ENCODE results near the gene MICB.
"Not testable (repeated sequence)": the region's sequence is repeated elsewhere in the genome, so short reads cannot be mapped to it uniquely, and the experiment has no call there.

MICB gene

DNA sequence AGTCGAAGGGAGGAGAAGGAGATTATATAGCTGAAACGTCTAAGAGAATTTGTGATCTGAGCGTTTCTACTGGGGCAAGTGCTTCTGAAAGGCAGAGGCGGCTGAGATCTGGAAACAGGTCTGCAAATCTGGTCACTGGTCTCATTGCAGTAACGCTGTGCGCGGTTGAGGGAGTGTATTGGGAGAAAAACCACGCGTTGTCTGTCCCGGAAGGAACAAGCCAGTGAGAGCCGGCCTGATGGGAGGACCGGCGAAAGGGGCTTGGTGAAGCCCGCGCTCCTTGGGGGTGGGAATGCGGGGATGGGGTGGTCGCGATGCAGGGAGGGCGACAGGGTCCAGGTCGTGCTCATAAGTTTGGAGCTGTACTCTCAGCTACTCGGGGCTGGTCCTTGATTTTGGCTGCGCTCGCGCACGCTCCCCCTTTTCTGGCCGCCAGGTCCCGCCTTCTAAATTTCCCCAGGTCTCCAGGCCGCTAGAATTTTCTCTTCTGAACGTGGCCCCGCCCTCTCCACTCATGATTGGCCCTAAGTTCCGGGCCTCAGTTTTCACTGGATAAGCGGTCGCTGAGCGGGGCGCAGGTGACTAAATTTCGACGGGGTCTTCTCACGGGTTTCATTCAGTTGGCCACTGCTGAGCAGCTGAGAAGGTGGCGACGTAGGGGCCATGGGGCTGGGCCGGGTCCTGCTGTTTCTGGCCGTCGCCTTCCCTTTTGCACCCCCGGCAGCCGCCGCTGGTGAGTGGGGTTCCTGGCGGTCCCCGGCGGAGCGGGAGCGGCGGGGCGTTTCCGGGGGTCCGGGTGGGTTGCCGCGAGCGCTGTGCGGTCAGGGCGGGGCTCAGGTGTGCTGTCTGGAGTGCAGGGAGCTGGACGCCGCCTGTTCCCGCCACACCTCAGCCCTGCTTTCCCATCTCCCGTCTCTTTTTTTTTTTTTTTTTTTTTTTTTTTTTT is at the start of gene MICB:
TSS of gene MICB (plus strand) at position 615 of the 946 bp plus-strand sequence. CDS start at position 664, 49 bp downstream.
- DNase-seq (ENCODE audit: low spot score), result peak; percentile 48

DNA sequence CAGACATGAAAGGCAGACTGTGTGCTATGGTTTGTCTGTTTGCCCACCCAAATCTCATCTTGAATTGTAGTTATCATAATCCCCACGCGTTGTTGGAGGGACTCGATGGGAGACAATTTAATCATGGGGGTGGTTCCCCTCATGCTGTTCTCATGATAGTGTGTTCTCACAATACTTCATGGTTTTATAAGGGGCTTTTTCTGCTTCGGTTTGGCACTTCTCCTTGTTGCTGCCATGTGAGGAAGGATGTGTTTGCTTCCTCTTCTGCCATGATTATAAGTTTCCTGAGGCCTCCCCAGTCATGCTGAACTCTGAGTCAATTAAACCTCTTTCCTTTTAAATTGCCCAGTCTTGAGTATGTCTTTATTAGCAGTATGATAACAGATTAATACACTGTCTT is 47.2 kb upstream of the MICB start:
- no peak for DNase-seq (ENCODE audit: low spot score)

GRCh38 chr6:31452859-31453258 is 45.1 kb upstream of the MICB start:
- DNase-seq (ENCODE audit: low spot score), result no peak

GRCh38 chr6:31453259-31453658 is 44.7 kb upstream of the MICB start:
- no peak for DNase-seq (ENCODE audit: low spot score)

DNA sequence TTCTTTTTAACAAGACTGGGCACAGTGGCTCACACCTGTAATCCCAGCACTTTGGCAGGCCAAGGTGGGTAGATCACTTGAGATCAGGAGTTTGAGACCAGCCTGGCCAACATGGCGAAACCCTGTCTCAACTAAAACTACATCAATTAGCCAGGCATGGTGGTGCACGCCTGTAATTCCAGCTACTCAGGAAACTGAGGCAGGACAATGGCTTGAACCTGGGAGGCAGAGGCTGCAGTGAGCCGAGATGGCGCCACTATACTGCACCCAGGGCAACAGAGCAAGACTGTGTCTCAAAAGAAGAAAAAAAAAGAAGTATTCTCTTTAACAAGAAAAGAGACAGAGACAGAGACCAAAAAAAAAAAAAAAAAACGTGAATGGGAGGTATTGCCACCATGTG is 38.1 kb upstream of the MICB start:
- not testable (repeated sequence) for DNase-seq (ENCODE audit: low spot score)

DNA sequence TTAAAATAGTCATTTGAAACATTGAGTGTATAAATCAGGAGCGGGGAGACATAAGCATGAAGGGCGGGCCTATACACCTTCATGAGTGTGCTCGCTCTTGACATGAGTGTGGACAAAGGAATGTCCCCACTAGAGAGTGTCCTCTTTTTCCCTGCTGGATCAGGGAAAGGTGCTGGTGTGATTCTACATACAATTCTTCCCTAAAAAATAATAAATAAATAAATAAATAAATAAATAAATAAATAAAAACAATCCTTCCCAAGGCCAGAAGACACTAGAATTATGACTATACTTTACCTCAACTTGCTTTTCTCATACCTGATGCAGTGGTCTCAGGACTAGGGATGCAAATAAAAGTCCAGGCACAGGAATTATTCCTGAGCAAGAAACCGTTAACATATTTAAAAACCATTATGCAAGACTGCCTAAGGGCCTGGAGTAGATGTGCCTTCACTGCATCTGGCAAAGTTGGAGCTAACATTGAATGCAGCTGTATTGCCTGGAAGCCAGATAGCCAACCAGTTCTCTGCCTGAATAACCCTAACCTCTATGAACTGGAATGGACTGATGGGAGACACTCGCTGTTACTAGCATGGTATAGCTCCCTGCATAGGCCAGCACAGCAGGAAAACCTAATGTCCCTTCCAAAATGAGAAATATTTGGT is 37.5 kb upstream of the MICB start:
- no peak for DNase-seq (ENCODE audit: low spot score)

DNA sequence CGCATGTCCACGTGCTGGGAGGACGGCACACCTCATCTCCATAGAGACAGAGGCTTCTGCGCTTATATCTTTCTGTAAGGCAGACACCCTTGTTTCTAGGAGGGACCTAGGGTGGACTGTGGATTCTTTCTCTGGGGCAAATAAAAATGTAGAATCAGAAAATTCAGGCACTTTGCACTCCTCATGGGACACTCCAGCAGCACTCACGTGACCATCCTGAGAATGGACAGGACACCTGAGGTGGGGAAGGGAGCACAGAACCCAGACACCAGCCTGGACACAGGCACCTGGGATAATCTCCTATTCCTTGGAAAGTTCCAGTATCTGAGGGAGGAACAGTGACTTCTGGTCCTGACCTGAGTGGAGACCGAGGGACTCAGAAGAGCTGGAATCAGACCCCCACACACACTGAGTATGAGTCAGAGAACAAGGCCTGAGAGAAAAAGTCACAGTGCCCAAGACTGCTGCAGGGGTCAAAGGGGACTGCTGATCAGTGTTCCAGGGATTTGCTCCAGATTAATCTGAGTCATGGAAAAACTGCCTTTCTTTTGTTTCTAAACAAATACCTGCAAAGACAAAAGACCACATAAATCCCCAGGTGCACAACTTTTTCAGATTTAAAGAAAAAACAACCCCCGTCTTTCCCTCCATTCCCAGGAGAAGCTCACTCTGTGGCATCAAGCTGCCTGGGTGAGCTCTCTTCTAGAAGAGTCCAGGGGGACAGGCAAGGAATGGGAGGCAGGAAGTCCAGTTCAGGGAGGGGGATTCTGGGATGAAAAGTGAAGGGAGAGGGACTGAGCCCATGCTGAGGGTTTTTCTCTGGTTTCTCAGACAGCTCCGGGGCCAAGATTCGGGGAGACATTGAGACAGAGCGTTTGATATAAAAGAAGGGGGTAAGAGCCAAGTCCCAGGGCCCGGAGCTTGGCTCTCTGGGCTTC is 35.6 kb upstream of the MICB start:
- no peak for DNase-seq (ENCODE audit: low spot score)

DNA sequence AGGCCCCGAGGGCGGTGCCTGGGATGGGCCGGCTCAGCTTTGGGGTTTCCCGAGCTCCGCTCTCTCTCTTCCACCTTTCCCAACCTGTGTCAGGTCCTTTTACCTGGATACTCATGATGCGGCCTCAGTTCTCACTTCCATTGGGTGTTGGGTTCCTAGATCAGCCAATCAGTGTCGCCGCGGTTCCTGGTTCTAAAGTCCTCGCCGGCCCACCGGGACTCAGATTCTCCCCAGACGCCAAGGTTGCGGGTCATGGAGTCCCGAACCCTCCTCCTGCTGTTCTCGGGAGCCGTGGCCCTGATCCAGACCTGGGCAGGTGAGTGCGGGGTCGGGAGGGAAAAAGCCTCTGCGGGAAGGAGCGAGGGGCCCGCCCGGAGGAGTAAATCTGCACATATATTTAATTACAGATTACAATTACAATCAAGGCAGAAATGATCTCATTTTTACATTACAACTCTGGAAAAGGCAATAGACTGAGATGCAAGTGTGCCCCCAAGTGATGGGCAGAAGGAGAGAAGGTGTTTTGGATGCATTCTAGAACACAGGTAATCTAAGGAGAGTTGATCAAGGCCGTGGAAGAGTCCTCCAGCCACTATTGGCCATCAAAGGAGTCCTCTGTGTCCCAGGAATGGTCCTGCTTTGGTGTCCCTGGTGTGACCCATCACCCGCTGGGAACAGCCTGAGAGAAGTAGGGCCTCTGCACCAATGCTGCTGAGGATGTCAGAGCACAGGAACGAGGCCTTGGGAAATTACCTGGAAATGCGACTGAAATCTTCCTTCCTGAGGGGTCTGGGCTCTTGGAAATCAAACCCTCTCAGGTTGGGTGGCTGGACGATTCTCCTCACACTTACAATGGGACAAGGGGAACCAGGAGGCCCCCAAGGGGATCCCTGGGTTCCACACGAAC is 34.7 kb upstream of the MICB start:
- no peak for DNase-seq (ENCODE audit: low spot score)

- DNase-seq (ENCODE audit: low spot score), result no peak
These were observed 33.4 kb upstream of the MICB start for GRCh38 chr6:31464252-31465184.

- no peak for DNase-seq (ENCODE audit: low spot score)
These were observed 32.8 kb upstream of the MICB start for GRCh38 chr6:31465185-31465536.

- DNase-seq (ENCODE audit: low spot score), result no peak
These were observed 32.2 kb upstream of the MICB start for GRCh38 chr6:31465718-31466117.

DNA sequence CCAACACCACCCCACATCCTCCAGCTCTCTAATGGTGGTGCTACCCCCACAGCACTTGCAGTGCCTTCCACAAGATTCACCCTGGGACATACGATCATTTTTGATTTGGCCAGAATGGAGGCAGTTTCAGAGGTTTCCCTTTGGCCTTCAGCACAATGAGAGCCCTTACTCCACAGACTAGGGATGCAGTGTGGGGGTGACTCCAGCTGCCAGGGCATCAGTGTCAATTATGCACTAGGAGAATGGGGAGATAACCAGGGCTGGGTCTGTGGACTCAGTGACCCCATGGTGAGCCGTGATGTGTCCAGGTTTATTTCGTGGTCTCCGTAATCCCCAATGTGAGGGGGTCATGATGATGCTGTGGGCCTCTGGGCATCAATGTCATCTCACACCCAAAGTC is 31.5 kb upstream of the MICB start:
- no peak for DNase-seq (ENCODE audit: low spot score)

- DNase-seq (ENCODE audit: low spot score), result no peak
These were observed 30.8 kb upstream of the MICB start for GRCh38 chr6:31467151-31467550.

GRCh38 chr6:31468311-31468710 is 29.6 kb upstream of the MICB start:
- DNase-seq (ENCODE audit: low spot score), result no peak

DNA sequence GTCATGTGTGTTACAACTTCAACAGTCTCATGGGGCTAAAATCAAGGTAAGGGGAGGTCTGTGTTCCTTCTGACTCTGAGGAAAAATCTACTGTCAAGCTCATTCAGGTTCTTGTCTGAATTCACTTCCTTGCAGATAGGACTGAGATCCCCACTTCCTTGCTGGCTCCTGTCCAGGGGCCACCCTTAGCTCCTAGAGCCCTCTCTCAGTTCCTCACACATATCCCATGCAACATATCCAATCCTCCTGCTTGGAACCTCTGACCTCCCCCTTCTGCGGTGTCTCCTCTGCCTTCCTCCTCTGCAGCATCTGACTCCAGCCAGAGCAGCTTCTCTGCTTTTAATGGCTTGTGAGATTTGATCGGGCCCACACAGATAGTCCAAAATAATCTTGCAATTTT is 27.1 kb upstream of the MICB start:
- no peak for DNase-seq (ENCODE audit: low spot score)

- no peak for DNase-seq (ENCODE audit: low spot score)
These were observed 26.2 kb upstream of the MICB start for GRCh38 chr6:31471711-31472110.

DNA sequence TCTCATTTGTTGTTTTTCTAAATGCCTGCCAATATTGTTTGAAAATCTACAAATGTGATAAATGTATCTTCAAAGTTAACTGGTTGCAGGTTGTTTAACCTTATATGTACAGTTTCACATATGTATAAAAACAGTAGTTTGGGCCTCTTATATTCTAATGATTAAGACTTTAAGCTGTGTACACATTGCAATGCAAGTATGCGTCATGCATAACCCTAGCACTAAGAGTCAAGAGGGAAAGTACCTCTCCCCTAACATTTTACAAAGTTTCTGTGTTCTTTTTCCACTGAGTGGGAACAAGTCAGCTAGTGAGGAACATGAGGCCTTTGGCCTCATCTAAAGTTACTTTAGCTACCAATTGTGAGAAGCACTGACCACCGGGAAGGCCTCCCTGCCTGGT is 25.7 kb upstream of the MICB start:
- no peak for DNase-seq (ENCODE audit: low spot score)

DNA sequence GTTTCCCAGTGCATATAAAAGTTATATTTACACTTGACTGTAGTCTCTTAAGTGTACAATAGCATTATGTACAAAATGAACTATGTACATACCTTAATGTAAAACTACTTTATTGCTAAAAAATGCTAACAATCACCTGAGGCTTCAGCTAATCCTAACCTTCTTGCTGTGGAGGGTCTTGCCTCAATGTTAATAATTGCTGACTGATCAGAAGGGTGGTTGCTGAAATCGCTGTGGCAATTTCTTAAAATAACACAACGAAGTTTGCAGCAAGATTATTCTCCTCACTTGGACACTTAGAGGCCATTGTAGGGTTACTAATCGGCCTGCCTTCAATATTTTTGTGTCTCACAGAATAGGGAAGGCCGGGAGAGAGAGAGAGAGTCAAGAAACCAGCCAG is 24.7 kb upstream of the MICB start:
- DNase-seq (ENCODE audit: low spot score), result no peak

- DNase-seq (ENCODE audit: low spot score), result no peak
These were observed 23.9 kb upstream of the MICB start for GRCh38 chr6:31473780-31474761.

Measured in kidney capillary endothelial cell (primary cell).